Neural progenitor cell (in vitro differentiated cells): Measurements from ENCODE around the gene FYCO1. TPM values are rescaled to one million over a fixed set of nuclear protein-coding genes. Genes with fewer than 3 reads are reported as not detected.

ENCODE experiments used
- DNase-seq: peaks from one replicate; pipeline ENCODE4 v3.0.0-alpha.2; 2016; ENCODE audit warnings: low spot score
- H2AFZ ChIP-seq: fragments of 200-600 bp; sonication (generic); replicated peaks from 2 replicates; pipeline ENCODE4 v1.6.1; 2016; ENCODE audit warnings: antibody characterized with exemption
- H3F3A ChIP-seq: fragments of 200-600 bp; sonication (generic); 2 replicates; pipeline ENCODE4 v1.6.1; 2016; ENCODE audit warnings: antibody characterized with exemption, low read depth
- H3K27ac ChIP-seq: fragments of 200-600 bp; sonication (generic); 2 replicates; pipeline ENCODE4 v1.5.1; 2016; ENCODE audit warnings: mild to moderate bottlenecking
- H3K27me3 ChIP-seq: fragments of 200-600 bp; sonication (generic); 2 replicates; pipeline ENCODE4 v1.6.1; 2016; ENCODE audit warnings: mild to moderate bottlenecking, moderate library complexity
- H3K36me3 ChIP-seq: fragments of 200-600 bp; sonication (generic); 2 replicates; pipeline ENCODE4 v1.5.1; 2016
- H3K4me1 ChIP-seq: fragments of 200-600 bp; sonication (generic); 2 replicates; pipeline ENCODE4 v1.6.1; 2016; ENCODE audit warnings: mixed run types
- H3K4me2 ChIP-seq: fragments of 200-600 bp; sonication (generic); 2 replicates; pipeline ENCODE4 v1.6.1; 2016
- H3K4me3 ChIP-seq: fragments of 200-600 bp; sonication (generic); 2 replicates; pipeline ENCODE4 v1.5.1; 2016
- H3K79me2 ChIP-seq: fragments of 200-600 bp; sonication (generic); 2 replicates; pipeline ENCODE4 v1.6.1; 2016; ENCODE audit warnings: low read depth
- H3K9ac ChIP-seq: fragments of 200-600 bp; sonication (generic); 2 replicates; pipeline ENCODE4 v1.6.1; 2016
- H3K9me3 ChIP-seq: fragments of 200-600 bp; sonication (generic); 2 replicates; pipeline ENCODE4 v1.5.1; 2016; ENCODE audit warnings: low read depth
- H4K20me1 ChIP-seq: fragments of 200-600 bp; sonication (generic); 2 replicates; pipeline ENCODE4 v1.6.1; 2016; ENCODE audit warnings: low read depth
- H3K27ac Mint-ChIP-seq: 3 replicates; pipeline ENCODE4 v1.8.0; 2021; ENCODE audit warnings: mixed read lengths
- H3K27me3 Mint-ChIP-seq: 2 replicates; pipeline ENCODE4 v1.8.0; 2022; ENCODE audit warnings: low read depth, mild to moderate bottlenecking, inconsistent platforms, moderate library complexity, mixed read lengths; ENCODE audit not compliant: insufficient read depth
- H3K36me3 Mint-ChIP-seq: 3 replicates; pipeline ENCODE4 v1.8.0; 2021; ENCODE audit warnings: mixed read lengths
- H3K4me1 Mint-ChIP-seq: 3 replicates; pipeline ENCODE4 v1.8.0; 2021; ENCODE audit warnings: mixed read lengths
- H3K4me3 Mint-ChIP-seq: 3 replicates; pipeline ENCODE4 v1.8.0; 2021; ENCODE audit warnings: mild to moderate bottlenecking, moderate library complexity, mixed read lengths
- H3K9me3 Mint-ChIP-seq: 3 replicates; pipeline ENCODE4 v1.8.0; 2020; ENCODE audit warnings: mixed read lengths
- EZH2 ChIP-seq: fragments of 200-600 bp; sonication (generic); IDR thresholded peaks from 2 replicates; pipeline ENCODE4 v1.6.1; 2017; ENCODE audit warnings: antibody characterized with exemption, mild to moderate bottlenecking, moderate library complexity
- EZH2phosphoT487 ChIP-seq: fragments of 200-600 bp; sonication (generic); IDR thresholded peaks from 2 replicates; pipeline ENCODE4 v1.6.1; 2017; ENCODE audit warnings: antibody characterized with exemption
- total RNA-seq: library from RNA; depleted of rRNA; stranded (reverse); fragments of >200 nt; gene quantifications from 2 replicates; pipeline ENCODE4 v1.2.3, GENCODE V29; 2015; ENCODE audit warnings: low replicate concordance
- TF ChIP-seq, protein P1 (sequence below): fragments of 200-600 bp; sonication (generic); IDR thresholded peaks from 2 replicates; pipeline ENCODE4 v1.5.1; 2017; ENCODE audit warnings: antibody characterized with exemption, mild to moderate bottlenecking

FYCO1 gene
- total RNA-seq, 1 donor from 2014 or later = 6.8 TPM

DNA sequence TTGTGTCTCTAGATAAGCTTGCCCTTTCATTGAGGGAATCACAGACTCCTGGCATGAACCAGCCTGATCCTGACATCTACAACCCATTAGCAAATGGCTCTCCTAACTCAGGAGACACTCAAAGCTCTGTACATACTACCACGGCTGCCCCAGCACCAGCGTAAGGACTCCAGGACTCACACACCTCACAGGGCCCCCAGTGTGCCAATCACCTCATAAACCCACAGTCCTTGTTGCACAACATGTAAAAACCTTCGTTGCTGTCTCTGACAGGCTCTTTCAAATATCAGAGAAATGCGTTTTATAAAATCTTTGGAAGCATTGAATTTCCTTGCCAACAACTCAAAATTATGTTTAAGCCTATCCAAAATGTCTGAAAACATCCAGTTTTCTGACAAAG lies 7.3 kb downstream of the FYCO1 start:
- Mint-ChIP-seq H3K4me1 (peaks cover 12% of the 10 kb centered on the region), H3K27ac (no peak overlapping the region), H3K27me3 (peaks cover 3% of the 10 kb centered on the region), H3K9me3 (no peaks in the 10 kb centered on the region), H3K36me3 (no peaks in the 10 kb centered on the region), H3K4me3 (peak overlapping the region; percentile 9)
- Histone ChIP-seq H3K4me3 (no peak overlapping the region), H3K9me3 (no peaks in the 10 kb centered on the region), H4K20me1 (peaks cover 53% of the 10 kb centered on the region), H3K4me2 (no peak overlapping the region), H3K27ac (no peak overlapping the region), H3K36me3 (no peaks in the 10 kb centered on the region), H3K4me1 (no peaks in the 10 kb centered on the region), H3K27me3 (no peaks in the 10 kb centered on the region), H3K79me2 (peaks cover 17% of the 10 kb centered on the region), H3K9ac (no peak overlapping the region), H3F3A (no peaks in the 10 kb centered on the region), H2AFZ (no peak overlapping the region)
- TF ChIP-seq EZH2 (no peak), EZH2phosphoT487 (no peak)
- TF ChIP-seq, protein P1, sequence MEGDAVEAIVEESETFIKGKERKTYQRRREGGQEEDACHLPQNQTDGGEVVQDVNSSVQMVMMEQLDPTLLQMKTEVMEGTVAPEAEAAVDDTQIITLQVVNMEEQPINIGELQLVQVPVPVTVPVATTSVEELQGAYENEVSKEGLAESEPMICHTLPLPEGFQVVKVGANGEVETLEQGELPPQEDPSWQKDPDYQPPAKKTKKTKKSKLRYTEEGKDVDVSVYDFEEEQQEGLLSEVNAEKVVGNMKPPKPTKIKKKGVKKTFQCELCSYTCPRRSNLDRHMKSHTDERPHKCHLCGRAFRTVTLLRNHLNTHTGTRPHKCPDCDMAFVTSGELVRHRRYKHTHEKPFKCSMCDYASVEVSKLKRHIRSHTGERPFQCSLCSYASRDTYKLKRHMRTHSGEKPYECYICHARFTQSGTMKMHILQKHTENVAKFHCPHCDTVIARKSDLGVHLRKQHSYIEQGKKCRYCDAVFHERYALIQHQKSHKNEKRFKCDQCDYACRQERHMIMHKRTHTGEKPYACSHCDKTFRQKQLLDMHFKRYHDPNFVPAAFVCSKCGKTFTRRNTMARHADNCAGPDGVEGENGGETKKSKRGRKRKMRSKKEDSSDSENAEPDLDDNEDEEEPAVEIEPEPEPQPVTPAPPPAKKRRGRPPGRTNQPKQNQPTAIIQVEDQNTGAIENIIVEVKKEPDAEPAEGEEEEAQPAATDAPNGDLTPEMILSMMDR = no peak
- no peak for DNase-seq

DNA sequence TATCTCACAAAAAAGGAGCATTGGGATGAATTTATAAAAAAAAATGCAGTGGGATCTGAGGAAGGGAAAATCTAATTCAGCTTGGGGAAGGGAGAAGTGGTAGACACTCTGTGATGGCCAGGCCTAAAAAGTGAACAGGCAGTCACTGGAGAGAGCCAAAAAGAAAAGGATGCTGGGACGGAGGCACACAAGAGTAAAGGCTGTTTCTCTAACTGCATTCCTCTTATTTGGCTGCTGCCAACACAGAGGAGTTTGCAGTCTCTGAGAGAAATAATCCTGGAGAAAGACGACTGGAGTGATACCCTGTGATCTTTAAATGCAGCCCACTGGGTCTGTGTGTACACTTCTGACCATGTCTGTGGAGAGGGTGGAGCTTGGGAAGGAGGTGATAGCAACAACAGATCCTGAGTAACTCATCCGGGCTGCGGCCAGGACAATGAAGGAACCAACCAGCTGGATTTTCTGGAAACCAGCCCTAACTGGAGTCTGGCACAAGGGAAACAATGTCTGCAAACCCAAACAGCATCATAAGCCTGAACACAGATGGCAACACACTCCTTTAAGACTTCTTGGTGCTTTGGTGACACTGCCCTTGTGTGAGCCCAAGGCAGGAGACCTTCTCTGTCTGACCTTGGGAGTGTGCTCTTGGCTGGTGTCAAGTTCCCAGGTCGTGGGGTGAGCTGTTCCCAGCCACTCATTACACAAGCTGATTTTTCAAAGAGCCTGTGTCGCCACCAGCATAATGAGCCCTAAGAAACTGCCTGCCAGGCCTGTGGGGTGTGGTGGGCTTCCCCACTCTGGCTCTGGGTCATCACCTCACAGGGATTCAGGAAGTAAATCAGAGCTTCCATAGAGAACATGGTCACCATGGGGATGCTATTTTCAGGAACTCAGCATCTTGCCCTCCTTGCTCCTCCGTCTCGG lies 8.0 kb downstream of the FYCO1 start:
- H2AFZ ChIP-seq = no peak overlapping the region
- no peaks in the 10 kb centered on the region for H3F3A ChIP-seq
- no peaks in the 10 kb centered on the region for H3K4me1 ChIP-seq
- no peak overlapping the region for H3K4me3 ChIP-seq
- Mint-ChIP-seq H3K27me3 (peaks cover 3% of the 10 kb centered on the region), H3K4me1 (peaks cover 12% of the 10 kb centered on the region), H3K36me3 (no peaks in the 10 kb centered on the region), H3K27ac (peak overlapping the region; percentile 9), H3K9me3 (no peaks in the 10 kb centered on the region), H3K4me3 (no peak overlapping the region)
- TF ChIP-seq, protein P1 = no peak
- no peak for TF ChIP-seq EZH2
- TF ChIP-seq EZH2phosphoT487 = no peak
- no peak for DNase-seq
- peaks cover 10% of the 10 kb centered on the region for H3K79me2 ChIP-seq
- H3K27me3 ChIP-seq = no peaks in the 10 kb centered on the region
- H3K9me3 ChIP-seq = no peaks in the 10 kb centered on the region
- no peak overlapping the region for H3K9ac ChIP-seq
- no peak overlapping the region for H3K4me2 ChIP-seq
- no peak overlapping the region for H3K27ac ChIP-seq
- H3K36me3 ChIP-seq = no peaks in the 10 kb centered on the region
- peaks cover 49% of the 10 kb centered on the region for H4K20me1 ChIP-seq

DNA sequence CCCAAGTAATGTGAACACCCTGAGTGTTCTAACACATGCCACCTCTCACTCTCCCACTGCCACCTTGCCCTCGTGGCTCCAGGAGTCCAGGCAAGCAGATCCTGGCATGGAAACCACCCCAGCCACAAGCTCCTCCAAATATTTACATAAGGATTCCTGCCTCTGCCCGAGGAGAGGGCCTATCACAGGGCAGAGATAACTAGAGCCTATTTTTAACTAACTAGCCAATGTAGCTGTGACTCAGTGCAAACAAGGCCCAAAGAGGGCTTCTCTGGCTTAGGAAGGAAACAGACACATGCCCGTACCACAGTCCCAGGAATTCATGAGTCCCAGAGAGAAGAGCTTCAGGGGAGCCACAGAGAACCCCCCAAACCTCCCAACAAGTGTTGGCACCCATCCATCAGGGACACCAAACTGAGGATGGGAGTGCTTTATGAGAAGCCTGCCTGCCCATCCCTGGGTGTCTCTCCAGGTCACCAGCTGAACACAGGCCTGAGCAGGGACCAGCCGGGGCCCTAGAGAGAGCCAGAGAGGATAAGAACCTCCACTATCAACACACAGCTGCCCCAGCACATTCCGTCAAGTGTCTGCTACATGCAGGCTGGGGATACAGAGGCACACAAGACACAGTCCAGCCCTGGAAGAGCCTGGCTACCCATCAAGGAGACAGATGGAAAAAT lies 9.2 kb downstream of the FYCO1 start:
- Histone ChIP-seq H3K4me3 (no peak overlapping the region), H3K4me2 (no peak overlapping the region), H3K27ac (no peak overlapping the region), H3K9ac (no peak overlapping the region), H3F3A (no peaks in the 10 kb centered on the region), H3K27me3 (no peaks in the 10 kb centered on the region), H3K36me3 (no peaks in the 10 kb centered on the region), H3K79me2 (peaks cover 5% of the 10 kb centered on the region), H4K20me1 (peaks cover 39% of the 10 kb centered on the region), H3K4me1 (no peaks in the 10 kb centered on the region), H3K9me3 (no peaks in the 10 kb centered on the region), H2AFZ (no peak overlapping the region)
- Mint-ChIP-seq H3K27me3 (peaks cover 3% of the 10 kb centered on the region), H3K4me3 (no peak overlapping the region), H3K36me3 (peaks cover 1% of the 10 kb centered on the region), H3K9me3 (no peaks in the 10 kb centered on the region), H3K4me1 (peaks cover 12% of the 10 kb centered on the region), H3K27ac (no peak overlapping the region)
- DNase-seq = no peak
- no peak for TF ChIP-seq EZH2phosphoT487
- TF ChIP-seq EZH2 = no peak
- TF ChIP-seq, protein P1 = no peak
